ENCODE data around the gene ETF1. TPM values are rescaled to one million over a fixed set of nuclear protein-coding genes. Genes with fewer than 3 reads are reported as not detected.
A peak's percentile ranks its signal among the peaks of the same experiment; 100 is the strongest.

ETF1 gene
- total and polyA plus RNA-seq, 9 of the 15 experiments (the other 6 are each of a cell fraction or from before 2014, with no cell fraction given) = 53.7 to 209 (median 164) TPM

GRCh38 chr5:138468133-138468965 lies 74.7 kb downstream of the ETF1 start (continued):
- TF ChIP-seq ZNF449 (CRISPR knock-in tag; IDR thresholded peaks at IDR 0.05) = no peak
- TF ChIP-seq ADNP (tag; IDR thresholded peaks at IDR 0.05) = no peak
- TF ChIP-seq ESRRA (IDR thresholded peaks at IDR 0.05; ENCODE audit: borderline replicate concordance, low read depth) = no peak
- TF ChIP-seq ZNF740 (CRISPR knock-in tag; IDR thresholded peaks at IDR 0.05) = no peak
- TF ChIP-seq ZNF740 (tag; IDR thresholded peaks at IDR 0.05) = no peak
- TF ChIP-seq ZBTB8A (IDR thresholded peaks at IDR 0.05; ENCODE audit: partially characterized antibody) = peak; percentile 51
- no peak for TF ChIP-seq MECOM (CRISPR knock-in tag; IDR thresholded peaks at IDR 0.05)
- no peak for TF ChIP-seq POU5F1 (IDR thresholded peaks at IDR 0.05; ENCODE audit: borderline replicate concordance, low read depth, low read length, partially characterized antibody)
- TF ChIP-seq ZKSCAN8 (CRISPR knock-in tag; IDR thresholded peaks at IDR 0.05) = no peak
- TF ChIP-seq FOXK1 (CRISPR knock-in tag; IDR thresholded peaks at IDR 0.05; ENCODE audit: borderline replicate concordance) = no peak
- peak; percentile 26; the same call in 1 of the 2 replicates for TF ChIP-seq ZNF384 (IDR thresholded peaks at IDR 0.05; ENCODE audit: low read depth, low read length)
- TF ChIP-seq ZBTB43 (CRISPR knock-in tag; IDR thresholded peaks at IDR 0.05) = no peak
- TF ChIP-seq NFXL1 (CRISPR knock-in tag; IDR thresholded peaks at IDR 0.05) = no peak
- no peak for TF ChIP-seq ZNF12 (CRISPR knock-in tag; IDR thresholded peaks at IDR 0.05)
- TF ChIP-seq KLF16 (IDR thresholded peaks at IDR 0.05) = no peak
- TF ChIP-seq ATF7 (IDR thresholded peaks at IDR 0.05) = no peak
- no peak for TF ChIP-seq FOXJ3 (CRISPR knock-in tag; IDR thresholded peaks at IDR 0.05)
- TF ChIP-seq MCM7 (IDR thresholded peaks at IDR 0.05) = no peak
- TF ChIP-seq THRA (IDR thresholded peaks at IDR 0.05) = no peak
- TF ChIP-seq L3MBTL2 (IDR thresholded peaks at IDR 0.05) = no peak
- peak; percentile 68 for TF ChIP-seq SMAD1 (IDR thresholded peaks at IDR 0.05; ENCODE audit: low read depth, low read length, partially characterized antibody)
- TF ChIP-seq NCOA1 (IDR thresholded peaks at IDR 0.05; ENCODE audit: low read depth) = no peak
- no peak for TF ChIP-seq SMARCB1 (IDR thresholded peaks at IDR 0.05; ENCODE audit: insufficient read length, low read depth)
- no peak for TF ChIP-seq EWSR1 (IDR thresholded peaks at IDR 0.05; ENCODE audit: borderline replicate concordance, low read depth, partially characterized antibody)
- TF ChIP-seq MTA3 (IDR thresholded peaks at IDR 0.05; ENCODE audit: borderline replicate concordance) = peak; percentile 72
- TF ChIP-seq TCFL5 (CRISPR knock-in tag; conservative IDR thresholded peaks at IDR 0.05) = no peak
